ENCODE data around the gene CDK14. TPM values are rescaled to one million over a fixed set of nuclear protein-coding genes. Genes with fewer than 3 reads are reported as not detected.

CDK14 gene
- total and polyA plus RNA-seq, 2 donors (not counting 1 experiment from before 2014, with no cell fraction given), result 42.1 to 167 TPM

DNA sequence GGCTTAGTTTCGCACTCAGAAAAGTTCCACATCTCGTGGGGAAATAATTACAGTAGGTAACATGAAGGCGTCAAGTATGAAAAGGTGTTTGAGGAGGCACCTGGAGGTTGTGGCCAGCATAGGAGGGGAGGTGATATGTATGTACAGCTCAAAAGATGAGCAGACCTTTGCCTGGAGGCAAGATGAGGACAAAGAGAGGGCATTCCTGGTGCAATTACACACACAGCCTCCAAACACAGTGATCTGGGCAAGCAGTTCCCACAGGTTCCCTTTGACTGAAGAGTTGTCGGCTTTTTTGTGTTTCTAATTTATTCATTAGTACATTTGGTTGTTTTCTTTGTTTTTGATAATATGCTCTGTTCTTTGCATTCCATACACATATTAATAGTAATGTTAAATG lies 46.9 kb downstream of the CDK14 start:
- Histone ChIP-seq H3K4me3 (ENCODE audit: control extremely low read depth in 1 of 5, extremely low read depth in 1 of 5, insufficient read depth in 1 of 5, low read depth in 2 of 5, low read length in 4 of 5) (no peak overlapping the region), H3K4me2 (replicated peaks; ENCODE audit: low read depth, low read length, poor library complexity, severe bottlenecking) (no peak overlapping the region), H2AFZ (ENCODE audit: insufficient read depth, low read depth, low read length, poor library complexity, severe bottlenecking) (no peak overlapping the region), H3K9ac (ENCODE audit: low read length) (no peak overlapping the region), H4K20me1 (ENCODE audit: control insufficient read depth, insufficient read depth, low read length, poor library complexity, severe bottlenecking) (peaks cover 9% of the 10 kb centered on the region), H3K27me3 (replicated peaks in 1 of 4; ENCODE audit: control extremely low read depth in 1 of 4, control insufficient read depth in 3 of 4, insufficient read depth in 4 of 4, low read length in 3 of 4) (no peaks in the 10 kb centered on the region), H3K27ac (ENCODE audit: low read length in 2 of 2) (no peak overlapping the region), H3K36me3 (replicated peaks in 1 of 2; ENCODE audit: control extremely low read depth in 1 of 2, control insufficient read depth in 1 of 2, extremely low read depth in 1 of 2, insufficient read depth in 2 of 2, low read length in 1 of 2) (no peaks in the 10 kb centered on the region), H3K79me2 (ENCODE audit: control insufficient read depth, insufficient read depth, low read length) (peaks cover 38% of the 10 kb centered on the region), H3K4me1 (ENCODE audit: control insufficient read depth in 2 of 2, insufficient read depth in 2 of 2, low read length in 2 of 2) (peaks cover 5 to 9% of the 10 kb centered on the region in 2 donors), H3K9me3 (ENCODE audit: control extremely low read depth in 1 of 3, control insufficient read depth in 2 of 3, insufficient read depth in 1 of 3, low read length in 2 of 3) (peaks cover 0 to 19% (median 0%) of the 10 kb centered on the region in 3 donors)
- CTCF ChIA-PET, result no interaction called here
- 93% methylated on average over 3 of the region's 4 CpGs for WGBS (ENCODE audit: insufficient coverage)
- no peaks in the 10 kb centered on the region for H3K27me3 Mint-ChIP-seq
- H3K9me3 Mint-ChIP-seq (ENCODE audit: insufficient read depth), result peaks cover 8% of the 10 kb centered on the region
- no peak overlapping the region for H3K27ac Mint-ChIP-seq
- H3K4me1 Mint-ChIP-seq, result peaks cover 7% of the 10 kb centered on the region
- H3K4me3 Mint-ChIP-seq, result no peak overlapping the region
- intact Hi-C loops (cut with micrococcal nuclease), result no loop called here
- TF ChIP-seq EZH2 (IDR thresholded peaks at IDR 0.05; ENCODE audit: borderline replicate concordance, insufficient read depth, low read depth, low read length, poor library complexity, severe bottlenecking), result no peak
- TF ChIP-seq, protein P1, sequence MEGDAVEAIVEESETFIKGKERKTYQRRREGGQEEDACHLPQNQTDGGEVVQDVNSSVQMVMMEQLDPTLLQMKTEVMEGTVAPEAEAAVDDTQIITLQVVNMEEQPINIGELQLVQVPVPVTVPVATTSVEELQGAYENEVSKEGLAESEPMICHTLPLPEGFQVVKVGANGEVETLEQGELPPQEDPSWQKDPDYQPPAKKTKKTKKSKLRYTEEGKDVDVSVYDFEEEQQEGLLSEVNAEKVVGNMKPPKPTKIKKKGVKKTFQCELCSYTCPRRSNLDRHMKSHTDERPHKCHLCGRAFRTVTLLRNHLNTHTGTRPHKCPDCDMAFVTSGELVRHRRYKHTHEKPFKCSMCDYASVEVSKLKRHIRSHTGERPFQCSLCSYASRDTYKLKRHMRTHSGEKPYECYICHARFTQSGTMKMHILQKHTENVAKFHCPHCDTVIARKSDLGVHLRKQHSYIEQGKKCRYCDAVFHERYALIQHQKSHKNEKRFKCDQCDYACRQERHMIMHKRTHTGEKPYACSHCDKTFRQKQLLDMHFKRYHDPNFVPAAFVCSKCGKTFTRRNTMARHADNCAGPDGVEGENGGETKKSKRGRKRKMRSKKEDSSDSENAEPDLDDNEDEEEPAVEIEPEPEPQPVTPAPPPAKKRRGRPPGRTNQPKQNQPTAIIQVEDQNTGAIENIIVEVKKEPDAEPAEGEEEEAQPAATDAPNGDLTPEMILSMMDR (IDR thresholded peaks at IDR 0.05), result no peak
- POLR2A ChIA-PET, result no interaction called here
- ATAC-seq (ENCODE audit: low read depth), result no peak
- no peak for DNase-seq

DNA sequence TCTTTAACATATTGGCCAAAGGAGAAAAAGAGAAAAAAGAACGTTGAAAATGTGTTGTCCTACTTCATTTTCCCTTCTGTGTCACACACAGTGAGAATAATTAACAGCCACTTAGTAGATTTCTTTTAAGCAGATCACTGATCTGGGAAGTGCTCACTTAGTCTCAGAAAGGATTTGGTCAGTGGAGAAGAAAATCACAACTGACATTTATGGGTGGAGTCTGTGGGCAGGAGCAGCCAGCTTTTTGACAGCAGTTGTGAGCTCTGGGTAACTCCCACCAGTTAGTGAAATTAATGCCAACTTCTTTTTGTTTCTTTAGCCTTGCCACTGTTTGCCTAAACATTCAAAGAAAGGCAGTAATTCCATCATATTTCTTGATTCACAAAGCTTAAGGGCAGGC lies 49.7 kb downstream of the CDK14 start:
- TF ChIP-seq, protein P1 (IDR thresholded peaks at IDR 0.05), result no peak
- no peak for TF ChIP-seq EZH2 (IDR thresholded peaks at IDR 0.05; ENCODE audit: borderline replicate concordance, insufficient read depth, low read depth, low read length, poor library complexity, severe bottlenecking)
- Histone ChIP-seq H3K9ac (ENCODE audit: low read length) (no peak overlapping the region), H4K20me1 (ENCODE audit: control insufficient read depth, insufficient read depth, low read length, poor library complexity, severe bottlenecking) (peaks cover 14% of the 10 kb centered on the region), H3K4me1 (ENCODE audit: control insufficient read depth in 2 of 2, insufficient read depth in 2 of 2, low read length in 2 of 2) (peaks cover 5 to 9% of the 10 kb centered on the region in 2 donors), H3K4me3 (ENCODE audit: control extremely low read depth in 1 of 5, extremely low read depth in 1 of 5, insufficient read depth in 1 of 5, low read depth in 2 of 5, low read length in 4 of 5) (no peak overlapping the region), H3K27me3 (replicated peaks in 1 of 4; ENCODE audit: control extremely low read depth in 1 of 4, control insufficient read depth in 3 of 4, insufficient read depth in 4 of 4, low read length in 3 of 4) (no peaks in the 10 kb centered on the region), H2AFZ (ENCODE audit: insufficient read depth, low read depth, low read length, poor library complexity, severe bottlenecking) (no peak overlapping the region), H3K36me3 (replicated peaks in 1 of 2; ENCODE audit: control extremely low read depth in 1 of 2, control insufficient read depth in 1 of 2, extremely low read depth in 1 of 2, insufficient read depth in 2 of 2, low read length in 1 of 2) (no peaks in the 10 kb centered on the region), H3K79me2 (ENCODE audit: control insufficient read depth, insufficient read depth, low read length) (peaks cover 47% of the 10 kb centered on the region), H3K27ac (ENCODE audit: low read length in 2 of 2) (peak overlapping the region in 1 of 2 donors; percentile 30), H3K9me3 (ENCODE audit: control extremely low read depth in 1 of 3, control insufficient read depth in 2 of 3, insufficient read depth in 1 of 3, low read length in 2 of 3) (peaks cover 0 to 13% (median 0%) of the 10 kb centered on the region in 3 donors), H3K4me2 (replicated peaks; ENCODE audit: low read depth, low read length, poor library complexity, severe bottlenecking) (peak overlapping the region; percentile 40)
- no peak overlapping the region for H3K4me3 Mint-ChIP-seq
- H3K4me1 Mint-ChIP-seq, result peaks cover 12% of the 10 kb centered on the region
- no peaks in the 10 kb centered on the region for H3K27me3 Mint-ChIP-seq
- ChIA-PET CTCF (interaction anchor here (1.0 kb wide), 1 partner anchor 16 kb away, joined by 4 read pairs; no protein-coding TSS in a partner anchor), POLR2A (no interaction called here)
- ATAC-seq (ENCODE audit: low read depth), result no peak
- no CpG with 5 or more reads among the region's 1 CpG for WGBS (ENCODE audit: insufficient coverage)
- peaks cover 8% of the 10 kb centered on the region for H3K9me3 Mint-ChIP-seq (ENCODE audit: insufficient read depth)
- no peak for DNase-seq
- H3K27ac Mint-ChIP-seq, result peak overlapping the region; percentile 39
- intact Hi-C loops (cut with micrococcal nuclease), result no loop called here
